Naive thymus-derived CD4-positive, alpha-beta T cell (primary cell): ENCODE data around the gene PLCL2. TPM values are rescaled to one million over a fixed set of nuclear protein-coding genes. Genes with fewer than 3 reads are reported as not detected.
A peak's percentile ranks its signal among the peaks of the same experiment; 100 is the strongest.

Experiments
- ATAC-seq: fragments of 150-1000 bp; cut with Tn5 transposase; 2 replicates; pipeline ENCODE4 v1.10.0; 2021; ENCODE audit warnings: mild to moderate bottlenecking, moderate library complexity
- CTCF ChIA-PET: fragments of 350-600 bp; sonication (Branson Sonifier 250); formaldehyde crosslinking; loops from one replicate; lab custom pipeline; 2021; ENCODE audit warnings: antibody characterized with exemption; lab: Charles Lee
- POLR2A ChIA-PET: fragments of 350-600 bp; sonication (Branson Sonifier 250); formaldehyde crosslinking; loops from one replicate; lab custom pipeline; 2021; ENCODE audit warnings: antibody characterized with exemption, inconsistent platforms; lab: Charles Lee
- DNase-seq, 9 donors: peaks; one replicate each; pipeline versions ENCODE4 v3.0.0 to v3.0.0-alpha.2; 2020 to 2022; ENCODE audit warnings: mixed read lengths in 1 of 9
- H3K27ac ChIP-seq: one replicate; pipeline ENCODE4 v1.7.0; 2013; ENCODE audit warnings: mild to moderate bottlenecking, low read depth, low read length, moderate library complexity
- H3K27me3 ChIP-seq, 2 donors: one replicate each; pipeline ENCODE4 v1.7.0; 2013; ENCODE audit warnings: low read length in 2 of 2, mild to moderate bottlenecking in 2 of 2, moderate library complexity in 2 of 2; ENCODE audit not compliant: control insufficient read depth in 2 of 2, insufficient read depth in 2 of 2
- H3K36me3 ChIP-seq, 3 experiments: 1 replicate in 2 of 3; 2 replicates in 1 of 3; pipeline ENCODE4 v1.7.0; 2013; ENCODE audit warnings: low read length in 3 of 3, mild to moderate bottlenecking in 3 of 3, moderate library complexity in 1 of 3; ENCODE audit not compliant: insufficient read depth in 3 of 3, control insufficient read depth in 2 of 3
- H3K4me1 ChIP-seq, 2 donors: one replicate each; pipeline ENCODE4 v1.7.0; 2013; ENCODE audit warnings: low read length in 2 of 2, mild to moderate bottlenecking in 2 of 2, moderate library complexity in 1 of 2; ENCODE audit not compliant: control insufficient read depth in 2 of 2, insufficient read depth in 2 of 2
- H3K4me3 ChIP-seq: 2 replicates; pipeline ENCODE4 v1.7.0; 2013; ENCODE audit warnings: mild to moderate bottlenecking, low read length
- H3K9me3 ChIP-seq, 3 experiments: 1 replicate in 2 of 3; 2 replicates in 1 of 3; pipeline ENCODE4 v1.7.0; 2013; ENCODE audit warnings: low read length in 3 of 3; ENCODE audit not compliant: control insufficient read depth in 2 of 3
- H3K27ac Mint-ChIP-seq, 9 donors: one replicate each; pipeline ENCODE4 v1.8.0; 2020 to 2022; ENCODE audit warnings: mixed read lengths in 9 of 9, mild to moderate bottlenecking in 8 of 9, moderate library complexity in 5 of 9, inconsistent platforms in 2 of 9
- H3K27me3 Mint-ChIP-seq, 5 donors: one replicate each; pipeline ENCODE4 v1.8.0; 2021 to 2022; ENCODE audit warnings: mixed read lengths in 5 of 5, mild to moderate bottlenecking in 1 of 5
- H3K36me3 Mint-ChIP-seq, 5 donors: one replicate each; pipeline ENCODE4 v1.8.0; 2020 to 2022; ENCODE audit warnings: mixed read lengths in 5 of 5, mild to moderate bottlenecking in 3 of 5, inconsistent platforms in 1 of 5
- H3K4me1 Mint-ChIP-seq, 7 donors: one replicate each; pipeline ENCODE4 v1.8.0; 2020 to 2022; ENCODE audit warnings: mixed read lengths in 7 of 7, mild to moderate bottlenecking in 3 of 7, inconsistent platforms in 1 of 7
- H3K4me3 Mint-ChIP-seq, 10 donors: one replicate each; pipeline ENCODE4 v1.8.0; 2020 to 2022; ENCODE audit warnings: mild to moderate bottlenecking in 10 of 10, mixed read lengths in 10 of 10, moderate library complexity in 6 of 10, inconsistent platforms in 2 of 10
- H3K9me3 Mint-ChIP-seq, 11 donors: one replicate each; pipeline ENCODE4 v1.8.0; 2020 to 2022; ENCODE audit warnings: mixed read lengths in 11 of 11, mild to moderate bottlenecking in 4 of 11, inconsistent platforms in 1 of 11, moderate library complexity in 1 of 11
- intact Hi-C, 2 donors: fragments of 100-400 bp; cut with micrococcal nuclease; formaldehyde crosslinking; loops; one replicate each; pipeline ENCODE4 v1.15.1; 2023
- polyA plus RNA-seq, 2 donors: library from polyadenylated mRNA; unstranded; fragments of 300-500 nt; fragmentation: Illumina TruSeq; gene quantifications; one replicate each; pipeline ENCODE4 v1.2.3, GENCODE V29; 2021
- total RNA-seq, 6 experiments: library from RNA in 5 of 6; stranded (reverse) in 5 of 6; gene quantifications; 1 replicate in 5 of 6; 2 replicates in 1 of 6; pipeline ENCODE4 v1.2.3 and lab custom pipeline; 2021 to 2026

Gene PLCL2
- total and polyA plus RNA-seq, 7 experiments from 2014 or later, result 48.9 to 90.8 (median 64.1) TPM

- ChIA-PET POLR2A (interaction anchor here (0.6 to 4.4 kb wide), 9 partner anchors 9 to 211 kb away, joined by 3 to 20 read pairs (median 4); partner anchors contain the start of gene PLCL2), CTCF (interaction anchor here (0.8 kb wide), 1 partner anchor 47 kb away, joined by 3 read pairs; no protein-coding TSS in a partner anchor)
- ATAC-seq (no peak), DNase-seq (no peak)
- H3K4me1 ChIP-seq, result peaks cover 67 to 87% of the 10 kb centered on the region in 2 donors
- H3K36me3 ChIP-seq, result no peaks in the 10 kb centered on the region
- no peaks in the 10 kb centered on the region for H3K27me3 ChIP-seq
- H3K27ac ChIP-seq, result peak overlapping the region; percentile 18
- no peaks in the 10 kb centered on the region for H3K9me3 Mint-ChIP-seq
- peak overlapping the region in 9 of 10 donors; percentile 30 to 86 (median 73) for H3K4me3 Mint-ChIP-seq
- peak overlapping the region in 8 of 9 donors; percentile 89 to 96 (median 92) for H3K27ac Mint-ChIP-seq
- H3K36me3 Mint-ChIP-seq, result peaks cover 0 to 28% (median 4%) of the 10 kb centered on the region in 5 donors
- H3K27me3 Mint-ChIP-seq, result no peaks in the 10 kb centered on the region
- H3K4me3 ChIP-seq, result no peak overlapping the region
- intact Hi-C loops, result loop anchor here (1.0 to 5.0 kb wide), 5 partner anchors 11 to 122 kb away; partner anchors contain the start of gene PLCL2 (in 1 of the 2)
- peaks cover 76 to 100% (median 98%) of the 10 kb centered on the region in 7 donors for H3K4me1 Mint-ChIP-seq
- no peaks in the 10 kb centered on the region for H3K9me3 ChIP-seq
These were observed 15.2 kb downstream of the PLCL2 start for GRCh38 chr3:16899919-16900318.

GRCh38 chr3:16900779-16901440 is 16.2 kb downstream of the PLCL2 start:
- H3K4me3 ChIP-seq, result peak overlapping the region; percentile 34

GRCh38 chr3:16904423-16905417 is 20.0 kb downstream of the PLCL2 start:
- peak overlapping the region; percentile 39 to 86 (median 54) for H3K4me3 Mint-ChIP-seq
- POLR2A ChIA-PET, result interaction anchor here (1.0 to 2.2 kb wide), 5 partner anchors 11 to 35 kb away, joined by 3 to 9 read pairs (median 4); partner anchors contain the start of gene PLCL2
- peak overlapping the region in 8 of 9 donors; percentile 67 to 96 (median 87) for H3K27ac Mint-ChIP-seq
- Histone ChIP-seq H3K27me3 (no peaks in the 10 kb centered on the region), H3K4me1 (peaks cover 76 to 83% of the 10 kb centered on the region in 2 donors), H3K9me3 (no peaks in the 10 kb centered on the region), H3K36me3 (no peaks in the 10 kb centered on the region), H3K4me3 (no peak overlapping the region), H3K27ac (no peak overlapping the region)
- peaks cover 67 to 96% (median 93%) of the 10 kb centered on the region in 7 donors for H3K4me1 Mint-ChIP-seq
- no peak for DNase-seq
- CTCF ChIA-PET, result interaction anchor here (0.5 to 1.2 kb wide), 2 partner anchors 93 to 1903 kb away, joined by 3 read pairs; no protein-coding TSS in a partner anchor
- H3K9me3 Mint-ChIP-seq, result no peaks in the 10 kb centered on the region
- H3K27me3 Mint-ChIP-seq, result no peaks in the 10 kb centered on the region
- H3K36me3 Mint-ChIP-seq, result peaks cover 0 to 27% (median 4%) of the 10 kb centered on the region in 5 donors
- ATAC-seq, result peak; percentile 70
- intact Hi-C loops, result loop anchor here (5.0 kb wide), 3 partner anchors 33 to 118 kb away; no protein-coding TSS in a partner anchor

More at GRCh38 chr3:16900779-16901440, 16.2 kb downstream of the PLCL2 start:
- no peaks in the 10 kb centered on the region for H3K9me3 Mint-ChIP-seq
- Histone ChIP-seq H3K27me3 (no peaks in the 10 kb centered on the region), H3K4me1 (peaks cover 72 to 89% of the 10 kb centered on the region in 2 donors), H3K27ac (peak overlapping the region; percentile 65), H3K9me3 (no peaks in the 10 kb centered on the region), H3K36me3 (no peaks in the 10 kb centered on the region)
- H3K36me3 Mint-ChIP-seq, result peaks cover 0 to 29% (median 4%) of the 10 kb centered on the region in 5 donors
- H3K4me3 Mint-ChIP-seq, result peak overlapping the region; percentile 68 to 86 (median 77)
- POLR2A ChIA-PET, result interaction anchor here (0.8 to 4.4 kb wide), 11 partner anchors 8 to 59 kb away, joined by 3 to 20 read pairs (median 4); partner anchors contain the start of gene PLCL2
- CTCF ChIA-PET, result interaction anchor here (0.8 to 1.8 kb wide), 3 partner anchors 13 to 93 kb away, joined by 3 to 5 read pairs (median 4); no protein-coding TSS in a partner anchor
- intact Hi-C loops, result loop anchor here (1.0 to 5.0 kb wide), 6 partner anchors 9 to 121 kb away; partner anchors contain the start of gene PLCL2 (in 1 of the 2)
- peak overlapping the region; percentile 79 to 96 (median 92) for H3K27ac Mint-ChIP-seq
- ATAC-seq, result peak; percentile 51
- peaks cover 80 to 100% (median 100%) of the 10 kb centered on the region in 7 donors for H3K4me1 Mint-ChIP-seq
- DNase-seq, result peak in 6 of 9 donors; percentile 31 to 65 (median 42)
- H3K27me3 Mint-ChIP-seq, result no peaks in the 10 kb centered on the region

- Histone ChIP-seq H3K27me3 (no peaks in the 10 kb centered on the region), H3K27ac (no peak overlapping the region), H3K36me3 (no peaks in the 10 kb centered on the region), H3K9me3 (no peaks in the 10 kb centered on the region), H3K4me1 (peaks cover 74% of the 10 kb centered on the region in 2 donors), H3K4me3 (no peak overlapping the region)
- ChIA-PET CTCF (no interaction called here), POLR2A (interaction anchor here (0.6 to 2.2 kb wide), 5 partner anchors 12 to 1600 kb away, joined by 3 to 9 read pairs (median 4); partner anchors contain the start of gene PLCL2)
- no peak for ATAC-seq
- H3K27ac Mint-ChIP-seq, result peak overlapping the region in 7 of 9 donors; percentile 21 to 96 (median 88)
- no peak for DNase-seq
- H3K36me3 Mint-ChIP-seq, result peaks cover 0 to 32% (median 4%) of the 10 kb centered on the region in 5 donors
- H3K4me3 Mint-ChIP-seq, result peak overlapping the region in 9 of 10 donors; percentile 6 to 86 (median 39)
- intact Hi-C loops, result loop anchor here (1.0 to 5.0 kb wide), 4 partner anchors 9 to 82 kb away; no protein-coding TSS in a partner anchor
- no peaks in the 10 kb centered on the region for H3K27me3 Mint-ChIP-seq
- H3K4me1 Mint-ChIP-seq, result peaks cover 70 to 96% (median 93%) of the 10 kb centered on the region in 7 donors
- H3K9me3 Mint-ChIP-seq, result no peaks in the 10 kb centered on the region
These were observed 20.9 kb downstream of the PLCL2 start for GRCh38 chr3:16905704-16906103.

- Histone ChIP-seq H3K4me1 (peaks cover 64% of the 10 kb centered on the region in 2 donors), H3K9me3 (no peaks in the 10 kb centered on the region), H3K27me3 (no peaks in the 10 kb centered on the region), H3K36me3 (no peaks in the 10 kb centered on the region), H3K27ac (no peak overlapping the region), H3K4me3 (no peak overlapping the region)
- Mint-ChIP-seq H3K9me3 (no peaks in the 10 kb centered on the region), H3K27ac (peak overlapping the region in 7 of 9 donors; percentile 26 to 76 (median 59)), H3K4me1 (peaks cover 65 to 93% (median 85%) of the 10 kb centered on the region in 7 donors), H3K27me3 (no peaks in the 10 kb centered on the region), H3K4me3 (peak overlapping the region; percentile 22 to 68 (median 51)), H3K36me3 (peaks cover 0 to 29% (median 4%) of the 10 kb centered on the region in 5 donors)
- ChIA-PET POLR2A (interaction anchor here (0.6 to 1.9 kb wide), 3 partner anchors 13 to 1520 kb away, joined by 4 to 8 read pairs (median 4); no protein-coding TSS in a partner anchor), CTCF (no interaction called here)
- intact Hi-C loops, result loop anchor here (1.0 to 5.0 kb wide), 4 partner anchors 8 to 81 kb away; no protein-coding TSS in a partner anchor
- DNase-seq (peak in 1 of 9 donors; percentile 50), ATAC-seq (peak; percentile 77)
These were observed 21.9 kb downstream of the PLCL2 start for GRCh38 chr3:16906682-16907081.
